K562 (cell line): ENCODE data around the gene TRIM2. TPM values are rescaled to one million over a fixed set of nuclear protein-coding genes. Genes with fewer than 3 reads are reported as not detected.

Experiments used
- ATAC-seq: fragments of 200-7000 bp; cut with Tn5 transposase; 3 replicates; pipeline ENCODE4 v1.9.1; 2020; ENCODE audit warnings: moderate library complexity
- BruUV-seq: library from RNA; stranded (reverse); fragments of 400-500 nt; replicated peaks from 2 replicates; lab custom pipeline; 2021; lab: Mats Ljungman, UMichigan
- CTCF ChIA-PET: fragments of 300-600 bp; formaldehyde crosslinking; extraction: SDS; loops from one replicate; lab custom pipeline; 2021; ENCODE audit warnings: low intra/inter-chr PET ratio; lab: Yijun Ruan, JAX
- POLR2A ChIA-PET: fragments of 300-600, 350-650 bp; sonication (Branson Sonifier 250); formaldehyde crosslinking; extraction: SDS; loops from one replicate; lab custom pipeline; 2021; ENCODE audit warnings: antibody characterized with exemption, inconsistent platforms; lab: Yijun Ruan, JAX
- DNase-seq, 4 experiments: peaks; one replicate each; pipeline versions ENCODE4 v3.0.0 to v3.0.0-alpha.2; 2011 to 2018; ENCODE audit warnings: low spot score in 3 of 4, mixed read lengths in 3 of 4; ENCODE audit errors: extremely low read depth in 1 of 4
- FAIRE-seq: peaks from 2 replicates; lab custom pipeline; 2011; peaks lifted over from hg19 to GRCh38; lab: Jason Lieb, UNC
- H2AFZ ChIP-seq: 2 replicates; pipeline ENCODE4 v1.6.0; 2011; ENCODE audit warnings: low read depth, low read length, control low read depth, inconsistent platforms
- H3K27ac ChIP-seq: fragments of 200-600 bp; 3 replicates; pipeline ENCODE4 v1.8.0; 2011; ENCODE audit warnings: low read depth, mild to moderate bottlenecking, control low read depth, inconsistent platforms, low read length, moderate library complexity, mixed read lengths; ENCODE audit errors: extremely low read depth
- H3K27me3 ChIP-seq, 2 experiments: fragments of 300-600 bp in 1 of 2; 2 replicates in 1 of 2; 3 replicates in 1 of 2; pipeline versions ENCODE4 v1.6.0 to v1.8.0; 2011; ENCODE audit warnings: inconsistent platforms in 2 of 2, low read length in 2 of 2, mild to moderate bottlenecking in 1 of 2, mixed read lengths in 1 of 2, moderate library complexity in 1 of 2; ENCODE audit not compliant: control insufficient read depth in 2 of 2, insufficient read depth in 2 of 2
- H3K36me3 ChIP-seq: fragments of 300-600 bp; 3 replicates; pipeline ENCODE4 v1.8.0; 2011; ENCODE audit warnings: mild to moderate bottlenecking, low read length, inconsistent platforms; ENCODE audit not compliant: control insufficient read depth, insufficient read depth
- H3K4me1 ChIP-seq, 2 experiments: fragments of 200-600 bp in 1 of 2; replicated peaks in 1 of 2; 2 replicates in 1 of 2; 3 replicates in 1 of 2; pipeline versions ENCODE4 v1.5.1 to v1.8.0; 2011; ENCODE audit warnings: inconsistent platforms in 2 of 2, low read length in 2 of 2, mild to moderate bottlenecking in 1 of 2, mixed read lengths in 1 of 2, moderate library complexity in 1 of 2; ENCODE audit not compliant: control insufficient read depth in 2 of 2, insufficient read depth in 2 of 2
- H3K4me2 ChIP-seq: 2 replicates; pipeline ENCODE4 v1.6.1; 2011; ENCODE audit warnings: low read length, control low read depth, inconsistent platforms, mixed read lengths; ENCODE audit not compliant: insufficient read depth
- H3K4me3 ChIP-seq: fragments of 200-600 bp; sonication (generic), shearing (Covaris generic); 2 replicates; pipeline ENCODE4 v1.5.1; 2016; ENCODE audit warnings: control low read depth, inconsistent platforms
- H3K79me2 ChIP-seq: fragments of 200-600 bp; 3 replicates; pipeline ENCODE4 v1.8.0; 2011; ENCODE audit warnings: low read length, inconsistent platforms; ENCODE audit not compliant: control insufficient read depth, insufficient read depth
- H3K9ac ChIP-seq, 2 experiments: 2 replicates each; pipeline versions ENCODE4 v1.6.0 to v1.6.1; 2011; ENCODE audit warnings: low read depth in 2 of 2, low read length in 2 of 2, control low read depth in 1 of 2, inconsistent platforms in 1 of 2, mild to moderate bottlenecking in 1 of 2, mixed read lengths in 1 of 2; ENCODE audit not compliant: insufficient read depth in 1 of 2
- H3K9me1 ChIP-seq: one replicate; pipeline ENCODE4 v1.6.0; 2011; ENCODE audit warnings: inconsistent platforms, mild to moderate bottlenecking, low read length, moderate library complexity; ENCODE audit not compliant: control insufficient read depth, insufficient read depth
- H3K9me3 ChIP-seq: replicated peaks from 2 replicates; pipeline ENCODE4 v1.5.1; 2011; ENCODE audit warnings: low read depth, low read length, inconsistent platforms; ENCODE audit not compliant: control insufficient read depth, insufficient read depth
- H4K20me1 ChIP-seq: replicated peaks from 2 replicates; pipeline ENCODE4 v1.6.1; 2011; ENCODE audit warnings: low read length, inconsistent platforms, mixed read lengths; ENCODE audit not compliant: control insufficient read depth, insufficient read depth
- BRD9 ChIP-seq: fragments of 450-650 bp; IDR thresholded peaks from 2 replicates; pipeline ENCODE4 v1.6.1; 2018; ENCODE audit warnings: low read depth; ENCODE audit not compliant: partially characterized antibody
- CGGBP1 ChIP-seq: fragments of 250-450 bp; sonication (Bioruptor Pico); IDR thresholded peaks from 2 replicates; pipeline ENCODE4 v1.9.0; 2021; ENCODE audit warnings: mild to moderate bottlenecking
- DIDO1 ChIP-seq: fragments of 450-650 bp; IDR thresholded peaks from 2 replicates; pipeline ENCODE4 v1.6.1; 2016; ENCODE audit warnings: low read depth, missing biosample characterization, missing genetic modification characterization
- HCFC1 ChIP-seq: IDR thresholded peaks from 2 replicates; pipeline ENCODE4 v1.6.1; 2012; ENCODE audit warnings: low read depth, low read length, improper control_type of control experiment
- MCM2 ChIP-seq: fragments of 450-650 bp; IDR thresholded peaks from 2 replicates; pipeline ENCODE4 v1.6.1; 2017; ENCODE audit warnings: low read depth, mild to moderate bottlenecking
- NR2F6 ChIP-seq: fragments of 450-650 bp; formaldehyde crosslinking; IDR thresholded peaks from 2 replicates; pipeline ENCODE4 v1.4.0; 2020; ENCODE audit warnings: mild to moderate bottlenecking
- PCBP1 ChIP-seq: fragments of 200-400 bp; formaldehyde crosslinking; IDR thresholded peaks from 2 replicates; pipeline ENCODE4 v1.6.1; 2018; ENCODE audit warnings: mild to moderate bottlenecking, low read depth, low read length; ENCODE audit not compliant: poor library complexity, severe bottlenecking
- XRCC4 ChIP-seq: IDR thresholded peaks from one replicate; pipeline ENCODE4 v1.6.1; 2011; ENCODE audit not compliant: insufficient read depth, insufficient read length; ENCODE audit errors: extremely low read depth
- XRCC5 ChIP-seq: fragments of 200-400 bp; formaldehyde crosslinking; IDR thresholded peaks from 2 replicates; pipeline ENCODE4 v1.6.1; 2017; ENCODE audit warnings: low read depth, mild to moderate bottlenecking, low read length
- ZBTB49 ChIP-seq: sonication (generic); formaldehyde crosslinking; IDR thresholded peaks from 2 replicates; pipeline ENCODE4 v1.8.0; 2022; ENCODE audit warnings: missing genetic modification reagents, mild to moderate bottlenecking, borderline replicate concordance
- ZFX ChIP-seq: sonication (generic); formaldehyde crosslinking; IDR thresholded peaks from 2 replicates; pipeline ENCODE4 v1.8.0; 2022; ENCODE audit warnings: mild to moderate bottlenecking, missing genetic modification reagents, moderate library complexity
- ZNF212 ChIP-seq: fragments of 450-650 bp; formaldehyde crosslinking; IDR thresholded peaks from 2 replicates; pipeline ENCODE4 v1.4.0; 2020; ENCODE audit warnings: mild to moderate bottlenecking
- ZNF668 ChIP-seq: fragments of 250-450 bp; sonication (Bioruptor Pico); IDR thresholded peaks from 2 replicates; pipeline ENCODE4 v1.8.0; 2022; ENCODE audit warnings: mild to moderate bottlenecking, inconsistent platforms
- WGBS: fragments of 100-300 bp; shearing (Covaris generic); methylation state at CpG from one replicate; pipeline ENCODE4 v1.1.6; 2016; ENCODE audit warnings: low coverage, mixed read lengths; ENCODE audit not compliant: insufficient coverage; ENCODE audit errors: missing lambda C conversion rate; 5-methylcytosine and 5-hydroxymethylcytosine counted together
- in situ Hi-C: fragments of 300-500 bp; cut with MboI; formaldehyde crosslinking; loops from 4 replicates; pipeline ENCODE4 v1.15.0; 2018; ENCODE audit warnings: inconsistent platforms, mixed read lengths
- intact Hi-C: fragments of 100-400 bp; cut with micrococcal nuclease; formaldehyde crosslinking; loops from 2 replicates; pipeline ENCODE4 v1.14.2; 2022
- polyA plus RNA-seq, 8 experiments: library from polyadenylated mRNA; depleted of rRNA in 4 of 8; stranded (reverse) in 5 of 8; unstranded in 3 of 8; fragments of >200 nt; fragmentation: Nextera tagmentation in 2 of 8; fragmentation: Illumina TruSeq in 1 of 8; extraction: Ambion mirVana in 2 of 8; extraction: Trizol in 1 of 8; gene quantifications; 2 replicates each; pipeline versions ENCODE4 v1.2.1 to v1.2.3, GENCODE V29; 2011 to 2014; ENCODE audit warnings: inconsistent platforms in 1 of 8, missing spikeins in 1 of 8
- total RNA-seq, 7 experiments: library from RNA; depleted of rRNA in 6 of 7; stranded (reverse); fragments of >200 nt in 6 of 7; fragmentation: Illumina TruSeq in 2 of 7; extraction: Trizol in 2 of 7; gene quantifications; 2 replicates each; pipeline versions ENCODE4 v1.2.1 to v1.2.3, GENCODE V29; 2011 to 2021; ENCODE audit warnings: low replicate concordance in 1 of 7
- TF ChIP-seq, protein P1 (sequence below): fragments of 250-450 bp; sonication (Bioruptor Pico); IDR thresholded peaks from 2 replicates; pipeline ENCODE4 v1.4.0; 2020; ENCODE audit warnings: borderline replicate concordance
- TF ChIP-seq, protein P2 (sequence below): sonication (generic); formaldehyde crosslinking; IDR thresholded peaks from 2 replicates; pipeline ENCODE4 v1.4.0; 2020; ENCODE audit warnings: mild to moderate bottlenecking, missing genetic modification reagents
- TF ChIP-seq, protein P3 (sequence below): fragments of 250-450 bp; sonication (Bioruptor Pico); IDR thresholded peaks from 2 replicates; pipeline ENCODE4 v1.5.0; 2021

TRIM2 gene
- total and polyA plus RNA-seq, 9 of the 15 experiments (the other 6 are each of a cell fraction or from before 2014, with no cell fraction given): 0.01 to 0.41 (median 0.13) TPM; not detected in 1

- Histone ChIP-seq H3K4me1 (no peaks in the 10 kb centered on the region), H3K27ac (no peak overlapping the region), H3K9ac (no peak overlapping the region), H3K4me3 (no peak overlapping the region), H3K79me2 (no peaks in the 10 kb centered on the region), H3K4me2 (no peak overlapping the region), H4K20me1 (no peaks in the 10 kb centered on the region), H3K36me3 (no peaks in the 10 kb centered on the region), H3K9me1 (no peaks in the 10 kb centered on the region), H3K27me3 (peaks cover 8 to 17% of the 10 kb centered on the region in 2 experiments; a peak in 3 of 5 replicates), H2AFZ (no peak overlapping the region), H3K9me3 (no peaks in the 10 kb centered on the region)
- WGBS: 0% methylated on average over 2 of the region's 2 CpGs
- ChIA-PET CTCF (no interaction called here), POLR2A (interaction anchor here (0.9 kb wide), 1 partner anchor 29 kb away, joined by 6 read pairs; no protein-coding TSS in a partner anchor)
- DNase-seq (no peak), FAIRE-seq (no peak), ATAC-seq (no peak)
- intact Hi-C loops (no loop called here), in situ Hi-C loops (no loop called here)
- BruUV-seq: no TSS peak
- TF ChIP-seq MCM2: no peak
- TF ChIP-seq HCFC1: no peak
- TF ChIP-seq, protein P1, sequence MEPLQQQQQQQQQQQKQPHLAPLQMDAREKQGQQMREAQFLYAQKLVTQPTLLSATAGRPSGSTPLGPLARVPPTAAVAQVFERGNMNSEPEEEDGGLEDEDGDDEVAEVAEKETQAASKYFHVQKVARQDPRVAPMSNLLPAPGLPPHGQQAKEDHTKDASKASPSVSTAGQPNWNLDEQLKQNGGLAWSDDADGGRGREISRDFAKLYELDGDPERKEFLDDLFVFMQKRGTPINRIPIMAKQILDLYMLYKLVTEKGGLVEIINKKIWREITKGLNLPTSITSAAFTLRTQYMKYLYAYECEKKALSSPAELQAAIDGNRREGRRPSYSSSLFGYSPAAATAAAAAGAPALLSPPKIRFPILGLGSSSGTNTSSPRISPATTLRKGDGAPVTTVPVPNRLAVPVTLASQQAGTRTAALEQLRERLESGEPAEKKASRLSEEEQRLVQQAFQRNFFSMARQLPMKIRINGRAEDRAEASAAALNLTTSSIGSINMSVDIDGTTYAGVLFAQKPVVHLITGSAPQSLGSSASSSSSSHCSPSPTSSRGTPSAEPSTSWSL (CRISPR knock-in tag): no peak
- TF ChIP-seq ZFX (CRISPR knock-in tag): no peak
- TF ChIP-seq XRCC5: no peak
- TF ChIP-seq PCBP1: no peak
- no peak for TF ChIP-seq ZNF212
- TF ChIP-seq, protein P2, sequence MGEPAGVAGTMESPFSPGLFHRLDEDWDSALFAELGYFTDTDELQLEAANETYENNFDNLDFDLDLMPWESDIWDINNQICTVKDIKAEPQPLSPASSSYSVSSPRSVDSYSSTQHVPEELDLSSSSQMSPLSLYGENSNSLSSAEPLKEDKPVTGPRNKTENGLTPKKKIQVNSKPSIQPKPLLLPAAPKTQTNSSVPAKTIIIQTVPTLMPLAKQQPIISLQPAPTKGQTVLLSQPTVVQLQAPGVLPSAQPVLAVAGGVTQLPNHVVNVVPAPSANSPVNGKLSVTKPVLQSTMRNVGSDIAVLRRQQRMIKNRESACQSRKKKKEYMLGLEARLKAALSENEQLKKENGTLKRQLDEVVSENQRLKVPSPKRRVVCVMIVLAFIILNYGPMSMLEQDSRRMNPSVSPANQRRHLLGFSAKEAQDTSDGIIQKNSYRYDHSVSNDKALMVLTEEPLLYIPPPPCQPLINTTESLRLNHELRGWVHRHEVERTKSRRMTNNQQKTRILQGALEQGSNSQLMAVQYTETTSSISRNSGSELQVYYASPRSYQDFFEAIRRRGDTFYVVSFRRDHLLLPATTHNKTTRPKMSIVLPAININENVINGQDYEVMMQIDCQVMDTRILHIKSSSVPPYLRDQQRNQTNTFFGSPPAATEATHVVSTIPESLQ (CRISPR knock-in tag): no peak
- TF ChIP-seq CGGBP1: no peak
- no peak for TF ChIP-seq ZBTB49
- TF ChIP-seq NR2F6 (CRISPR knock-in tag): no peak
- TF ChIP-seq, protein P3, sequence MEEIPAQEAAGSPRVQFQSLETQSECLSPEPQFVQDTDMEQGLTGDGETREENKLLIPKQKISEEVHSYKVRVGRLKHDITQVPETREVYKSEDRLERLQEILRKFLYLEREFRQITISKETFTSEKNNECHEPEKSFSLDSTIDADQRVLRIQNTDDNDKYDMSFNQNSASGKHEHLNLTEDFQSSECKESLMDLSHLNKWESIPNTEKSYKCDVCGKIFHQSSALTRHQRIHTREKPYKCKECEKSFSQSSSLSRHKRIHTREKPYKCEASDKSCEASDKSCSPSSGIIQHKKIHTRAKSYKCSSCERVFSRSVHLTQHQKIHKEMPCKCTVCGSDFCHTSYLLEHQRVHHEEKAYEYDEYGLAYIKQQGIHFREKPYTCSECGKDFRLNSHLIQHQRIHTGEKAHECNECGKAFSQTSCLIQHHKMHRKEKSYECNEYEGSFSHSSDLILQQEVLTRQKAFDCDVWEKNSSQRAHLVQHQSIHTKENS (CRISPR knock-in tag): no peak
- TF ChIP-seq ZNF668 (CRISPR knock-in tag): no peak
- TF ChIP-seq BRD9: no peak
- TF ChIP-seq XRCC4: no peak
- no peak for TF ChIP-seq DIDO1 (tag)
Observed at GRCh38 chr4:153261461-153261860, 57.2 kb downstream of the TRIM2 start.
